ENCODE measurements around the gene DYRK1A.

The DYRK1A gene

GRCh38 chr21:37568916-37569315 is 202.3 kb downstream of the DYRK1A start:
- Histone ChIP-seq H3K4me2 (ENCODE audit: low read depth, low read length, poor library complexity, severe bottlenecking) (no peak overlapping the region), H3K9me2 (replicated peaks; ENCODE audit: low read depth, low read length) (no peaks in the 10 kb centered on the region), H3K9me3 (ENCODE audit: insufficient read depth, low read depth, low read length) (no peaks in the 10 kb centered on the region), H4K20me1 (ENCODE audit: insufficient read depth, low read length, poor library complexity, severe bottlenecking) (no peaks in the 10 kb centered on the region), H3K36me3 (ENCODE audit: insufficient read depth, low read length) (no peaks in the 10 kb centered on the region), H3K27me3 (ENCODE audit: insufficient read depth, low read length, poor library complexity, severe bottlenecking) (no peaks in the 10 kb centered on the region), H3K4me3 (ENCODE audit: low read length, poor library complexity, severe bottlenecking) (no peak overlapping the region), H2AFZ (ENCODE audit: low read length) (no peak overlapping the region), H3K4me1 (ENCODE audit: insufficient read depth, low read length, poor library complexity, severe bottlenecking) (peaks cover 11% of the 10 kb centered on the region), H3F3A (ENCODE audit: low read depth) (no peaks in the 10 kb centered on the region), H3K79me2 (ENCODE audit: insufficient read depth, low read length) (no peaks in the 10 kb centered on the region), H3K9ac (ENCODE audit: low read depth, low read length, poor library complexity, severe bottlenecking) (no peak overlapping the region)
- TF ChIP-seq CTCF (conservative IDR thresholded peaks at IDR 0.05; ENCODE audit: low read length) (no peak), EZH2phosphoT487 (IDR thresholded peaks at IDR 0.05; ENCODE audit: borderline replicate concordance) (no peak)

- H3K9me3 ChIP-seq (ENCODE audit: insufficient read depth, low read depth, low read length): no peaks in the 10 kb centered on the region
- TF ChIP-seq CTCF (conservative IDR thresholded peaks at IDR 0.05; ENCODE audit: low read length) (no peak), EZH2phosphoT487 (IDR thresholded peaks at IDR 0.05; ENCODE audit: borderline replicate concordance) (no peak)
- no peak overlapping the region for H3K9ac ChIP-seq (ENCODE audit: low read depth, low read length, poor library complexity, severe bottlenecking)
- H3F3A ChIP-seq (ENCODE audit: low read depth): no peaks in the 10 kb centered on the region
- no peaks in the 10 kb centered on the region for H3K4me1 ChIP-seq (ENCODE audit: insufficient read depth, low read length, poor library complexity, severe bottlenecking)
- H3K4me2 ChIP-seq (ENCODE audit: low read depth, low read length, poor library complexity, severe bottlenecking): no peak overlapping the region
- no peaks in the 10 kb centered on the region for H3K9me2 ChIP-seq (replicated peaks; ENCODE audit: low read depth, low read length)
- H3K79me2 ChIP-seq (ENCODE audit: insufficient read depth, low read length): no peaks in the 10 kb centered on the region
- H2AFZ ChIP-seq (ENCODE audit: low read length): no peak overlapping the region
- no peak overlapping the region for H3K4me3 ChIP-seq (ENCODE audit: low read length, poor library complexity, severe bottlenecking)
- H3K27me3 ChIP-seq (ENCODE audit: insufficient read depth, low read length, poor library complexity, severe bottlenecking): no peaks in the 10 kb centered on the region
- no peaks in the 10 kb centered on the region for H4K20me1 ChIP-seq (ENCODE audit: insufficient read depth, low read length, poor library complexity, severe bottlenecking)
- no peaks in the 10 kb centered on the region for H3K36me3 ChIP-seq (ENCODE audit: insufficient read depth, low read length)
Measured at GRCh38 chr21:37571442-37571841, 204.9 kb downstream of the DYRK1A start.

DNA sequence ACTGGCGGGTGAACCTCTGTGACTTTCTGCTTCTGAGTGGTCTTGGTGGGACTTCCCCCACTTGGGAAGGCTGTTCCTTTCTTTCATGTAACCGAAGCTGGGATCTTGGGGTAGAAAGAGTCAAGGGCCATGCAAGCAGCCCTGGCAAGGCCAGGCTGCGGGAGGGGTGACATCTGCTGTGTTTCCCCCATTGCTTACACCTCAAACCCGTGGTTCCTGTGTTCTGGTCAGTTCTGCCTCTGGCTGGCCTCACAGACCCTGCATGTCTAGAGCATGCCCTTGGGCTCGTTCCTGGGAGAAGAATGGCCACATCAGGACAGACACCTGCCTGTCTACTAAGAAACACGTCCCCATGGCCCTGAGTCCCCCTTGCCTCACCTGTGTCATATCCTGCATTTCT is 207.7 kb downstream of the DYRK1A start:
- Histone ChIP-seq H3K79me2 (ENCODE audit: insufficient read depth, low read length) (no peaks in the 10 kb centered on the region), H3K27me3 (ENCODE audit: insufficient read depth, low read length, poor library complexity, severe bottlenecking) (no peaks in the 10 kb centered on the region), H3K9me3 (ENCODE audit: insufficient read depth, low read depth, low read length) (peaks cover 14% of the 10 kb centered on the region), H3K9ac (ENCODE audit: low read depth, low read length, poor library complexity, severe bottlenecking) (no peak overlapping the region), H3K9me2 (replicated peaks; ENCODE audit: low read depth, low read length) (no peaks in the 10 kb centered on the region), H3K4me2 (ENCODE audit: low read depth, low read length, poor library complexity, severe bottlenecking) (no peak overlapping the region), H3K4me1 (ENCODE audit: insufficient read depth, low read length, poor library complexity, severe bottlenecking) (no peaks in the 10 kb centered on the region), H4K20me1 (ENCODE audit: insufficient read depth, low read length, poor library complexity, severe bottlenecking) (no peaks in the 10 kb centered on the region), H3F3A (ENCODE audit: low read depth) (no peaks in the 10 kb centered on the region), H2AFZ (ENCODE audit: low read length) (no peak overlapping the region), H3K4me3 (ENCODE audit: low read length, poor library complexity, severe bottlenecking) (no peak overlapping the region), H3K36me3 (ENCODE audit: insufficient read depth, low read length) (no peaks in the 10 kb centered on the region)
- TF ChIP-seq CTCF (conservative IDR thresholded peaks at IDR 0.05; ENCODE audit: low read length): no peak
- no peak for TF ChIP-seq EZH2phosphoT487 (IDR thresholded peaks at IDR 0.05; ENCODE audit: borderline replicate concordance)
